ENCODE measurements around the gene NDUFS4.

NDUFS4 gene

GRCh38 chr5:53575101-53575500 lies 14.7 kb downstream of the NDUFS4 start:
- no peak for DNase-seq (ENCODE audit: low read depth)
- no peak overlapping the region for H3K4me3 ChIP-seq (ENCODE audit: low read depth, low read length)
- TF ChIP-seq MYC (IDR thresholded peaks at IDR 0.05; ENCODE audit: low read depth, low read length): no peak
- no peak for TF ChIP-seq POLR2A (IDR thresholded peaks at IDR 0.05; ENCODE audit: extremely low read depth, insufficient read length)

- TF ChIP-seq CTCF (IDR thresholded peaks at IDR 0.05; ENCODE audit: low read depth, low read length) (no peak), POLR2A (IDR thresholded peaks at IDR 0.05; ENCODE audit: extremely low read depth, insufficient read length) (no peak), MYC (IDR thresholded peaks at IDR 0.05; ENCODE audit: low read depth, low read length) (no peak), MAX (IDR thresholded peaks at IDR 0.05; ENCODE audit: low read depth, low read length) (no peak)
- no peak for DNase-seq (ENCODE audit: low read depth)
- no peak overlapping the region for H3K4me3 ChIP-seq (ENCODE audit: low read depth, low read length)
Observed at GRCh38 chr5:53575831-53576230, 15.4 kb downstream of the NDUFS4 start.

- TF ChIP-seq POLR2A (IDR thresholded peaks at IDR 0.05; ENCODE audit: extremely low read depth, insufficient read length) (no peak), CTCF (IDR thresholded peaks at IDR 0.05; ENCODE audit: low read depth, low read length) (no peak), MAX (IDR thresholded peaks at IDR 0.05; ENCODE audit: low read depth, low read length) (no peak), MYC (IDR thresholded peaks at IDR 0.05; ENCODE audit: low read depth, low read length) (no peak)
- no peak overlapping the region for H3K4me3 ChIP-seq (ENCODE audit: low read depth, low read length)
- no peak for DNase-seq (ENCODE audit: low read depth)
Observed at GRCh38 chr5:53576674-53577073, 16.2 kb downstream of the NDUFS4 start.

- TF ChIP-seq MYC (IDR thresholded peaks at IDR 0.05; ENCODE audit: low read depth, low read length): no peak
- no peak for TF ChIP-seq POLR2A (IDR thresholded peaks at IDR 0.05; ENCODE audit: extremely low read depth, insufficient read length)
- DNase-seq (ENCODE audit: low read depth): no peak
- H3K4me3 ChIP-seq (ENCODE audit: low read depth, low read length): no peak overlapping the region
Observed at GRCh38 chr5:53578854-53579253, 18.4 kb downstream of the NDUFS4 start.

- H3K4me3 ChIP-seq (ENCODE audit: low read depth, low read length): no peak overlapping the region
- DNase-seq (ENCODE audit: low read depth): no peak
- TF ChIP-seq CTCF (IDR thresholded peaks at IDR 0.05; ENCODE audit: low read depth, low read length) (no peak), MYC (IDR thresholded peaks at IDR 0.05; ENCODE audit: low read depth, low read length) (no peak), POLR2A (IDR thresholded peaks at IDR 0.05; ENCODE audit: extremely low read depth, insufficient read length) (no peak)
Observed at GRCh38 chr5:53580547-53580946, 20.1 kb downstream of the NDUFS4 start.

- no peak overlapping the region for H3K4me3 ChIP-seq (ENCODE audit: low read depth, low read length)
- TF ChIP-seq CTCF (IDR thresholded peaks at IDR 0.05; ENCODE audit: low read depth, low read length) (no peak), MYC (IDR thresholded peaks at IDR 0.05; ENCODE audit: low read depth, low read length) (no peak), POLR2A (IDR thresholded peaks at IDR 0.05; ENCODE audit: extremely low read depth, insufficient read length) (no peak), MAX (IDR thresholded peaks at IDR 0.05; ENCODE audit: low read depth, low read length) (no peak)
- DNase-seq (ENCODE audit: low read depth): no peak
Observed at GRCh38 chr5:53582225-53582624, 21.8 kb downstream of the NDUFS4 start.

GRCh38 chr5:53590759-53591158 lies 30.3 kb downstream of the NDUFS4 start:
- no peak for DNase-seq (ENCODE audit: low read depth)
- H3K4me3 ChIP-seq (ENCODE audit: low read depth, low read length): no peak overlapping the region
- TF ChIP-seq CTCF (IDR thresholded peaks at IDR 0.05; ENCODE audit: low read depth, low read length) (no peak), POLR2A (IDR thresholded peaks at IDR 0.05; ENCODE audit: extremely low read depth, insufficient read length) (no peak)

Measured in NB4 (cell line).